Airway epithelial cell (primary cell): Measurements from ENCODE around the gene ARHGAP26. TPM values are rescaled to one million over a fixed set of nuclear protein-coding genes. Genes with fewer than 3 reads are reported as not detected.

Source experiments
- total RNA-seq: library from RNA; depleted of rRNA; stranded (reverse); fragments of >200 nt; gene quantifications from 2 replicates; pipeline ENCODE4 v1.2.3, GENCODE V29; 2015

Gene ARHGAP26
- total RNA-seq, result 1.5 and 3.5 TPM in 2 replicates

GRCh38 chr5:142769793-142770649, at the start of gene ARHGAP26:
ARHGAP26 (plus strand) TSS chr5:142770377; CDS start chr5:142770762, 385 bp downstream.

Other genes with a start within 250 kb of the ARHGAP26 start
- gene FGF1, start 84.3 kb upstream of the ARHGAP26 start, total RNA-seq, result 0.93 and 2.0 TPM in 2 replicates